Fibroblast of pulmonary artery (primary cell): ENCODE data around the gene TNS1.

Source experiments
- DNase-seq: peaks from one replicate; pipeline ENCODE4 v3.0.0-alpha.2; 2010; ENCODE audit warnings: low read depth
- H3K4me3 ChIP-seq: replicated peaks from 2 replicates; pipeline ENCODE4 v1.5.1; 2011; ENCODE audit warnings: low read depth, mild to moderate bottlenecking, control low read depth, low read length, moderate library complexity
- CTCF ChIP-seq: IDR thresholded peaks from 2 replicates; pipeline ENCODE4 v1.5.1; 2011; ENCODE audit warnings: mild to moderate bottlenecking, control low read depth, low read length, inconsistent platforms; ENCODE audit errors: missing control alignments

TNS1 gene

GRCh38 chr2:217753460-217754200, 249.2 kb downstream of the TNS1 start:
- no peak for TF ChIP-seq CTCF
- H3K4me3 ChIP-seq: no peak overlapping the region
- no peak for DNase-seq

GRCh38 chr2:217752714-217753459, 249.9 kb downstream of the TNS1 start:
- no peak for TF ChIP-seq CTCF
- no peak for DNase-seq
- no peak overlapping the region for H3K4me3 ChIP-seq

GRCh38 chr2:217751952-217752351, 250.8 kb downstream of the TNS1 start:
- DNase-seq: no peak
- TF ChIP-seq CTCF: no peak
- H3K4me3 ChIP-seq: no peak overlapping the region

- no peak for TF ChIP-seq CTCF
- no peak for DNase-seq
- no peak overlapping the region for H3K4me3 ChIP-seq
Measured at GRCh38 chr2:217751192-217751591, 251.6 kb downstream of the TNS1 start.
